NCI-H2029 treated with DMSO at 0.1 percent for 48 hours (cell line): ENCODE results near the gene ZNF394.
A peak's percentile ranks its signal among the peaks of the same experiment; 100 is the strongest.
"Not testable (repeated sequence)": the region's sequence is repeated elsewhere in the genome, so short reads cannot be mapped to it uniquely, and the experiment has no call there.

ENCODE experiments used
- DNase-seq: peaks from one replicate; lab custom pipeline; 2025; lab: John Stamatoyannopoulos, UW

ZNF394 gene

GRCh38 chr7:99499721-99500636 lies at the start of gene ZNF394:
Gene ZNF394, minus strand, starts transcription at chr7:99500281. Its CDS starts 188 bp downstream, at chr7:99500093.
- DNase-seq = peak; percentile 65

GRCh38 chr7:99549545-99549944 lies 49.5 kb upstream of the ZNF394 start:
- not testable (repeated sequence) for DNase-seq

GRCh38 chr7:99545308-99545707 lies 45.2 kb upstream of the ZNF394 start:
- not testable (repeated sequence) for DNase-seq

DNA sequence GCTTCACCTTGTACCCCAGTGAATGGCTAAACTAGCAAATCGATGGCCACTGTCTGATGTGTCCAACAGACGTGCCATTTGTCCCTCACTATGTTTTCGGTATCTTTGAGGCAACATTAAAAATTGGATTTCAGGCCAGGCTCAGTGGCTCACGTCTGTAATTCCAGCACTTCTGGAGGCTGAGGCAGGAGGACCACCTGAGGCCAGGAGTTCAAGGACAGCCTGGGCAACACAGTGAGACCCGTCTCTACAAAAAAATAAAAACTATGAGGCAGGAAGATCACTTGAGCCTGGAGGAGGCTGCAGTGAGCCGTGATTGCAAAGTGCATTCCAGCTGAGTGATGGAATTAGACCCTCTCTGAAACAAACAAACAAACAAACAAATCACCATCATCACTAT lies 43.8 kb upstream of the ZNF394 start:
- DNase-seq = no peak

DNA sequence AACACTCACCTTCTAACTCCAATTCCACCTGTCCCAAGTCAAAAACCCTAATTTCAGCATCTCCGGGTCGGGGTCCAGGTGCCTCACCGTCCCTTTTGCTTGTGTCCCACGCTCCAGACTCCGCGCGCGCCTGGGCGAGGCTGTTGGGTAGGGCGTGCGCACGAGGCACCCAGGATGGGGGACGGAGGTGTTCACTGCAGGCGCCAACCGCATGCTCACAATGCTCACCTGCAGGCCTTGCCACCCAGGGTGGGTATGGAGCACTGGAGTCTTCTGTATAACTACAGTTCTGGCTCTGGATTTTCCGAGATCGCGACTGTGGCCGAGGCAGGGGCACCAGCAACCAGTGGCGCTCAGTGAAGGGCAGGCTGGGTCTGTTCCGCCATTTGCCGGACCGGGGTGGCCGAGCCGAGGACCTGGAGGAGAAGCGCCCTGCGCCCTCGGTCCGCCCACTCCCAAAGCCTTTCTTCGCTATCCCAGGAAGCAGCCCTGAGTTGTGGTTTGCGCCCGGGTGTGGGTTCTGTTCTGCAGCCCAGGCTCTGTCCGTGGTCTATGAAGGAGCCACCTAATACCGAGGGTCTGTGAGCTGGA lies 43.1 kb upstream of the ZNF394 start:
- DNase-seq = no peak

- DNase-seq = no peak
These were observed 41.1 kb upstream of the ZNF394 start for GRCh38 chr7:99541212-99541611.

- no peak for DNase-seq
These were observed 40.5 kb upstream of the ZNF394 start for GRCh38 chr7:99540542-99540941.

GRCh38 chr7:99539213-99539811 lies 39.2 kb upstream of the ZNF394 start:
- DNase-seq = no peak

GRCh38 chr7:99535667-99536066 lies 35.6 kb upstream of the ZNF394 start:
- no peak for DNase-seq

DNA sequence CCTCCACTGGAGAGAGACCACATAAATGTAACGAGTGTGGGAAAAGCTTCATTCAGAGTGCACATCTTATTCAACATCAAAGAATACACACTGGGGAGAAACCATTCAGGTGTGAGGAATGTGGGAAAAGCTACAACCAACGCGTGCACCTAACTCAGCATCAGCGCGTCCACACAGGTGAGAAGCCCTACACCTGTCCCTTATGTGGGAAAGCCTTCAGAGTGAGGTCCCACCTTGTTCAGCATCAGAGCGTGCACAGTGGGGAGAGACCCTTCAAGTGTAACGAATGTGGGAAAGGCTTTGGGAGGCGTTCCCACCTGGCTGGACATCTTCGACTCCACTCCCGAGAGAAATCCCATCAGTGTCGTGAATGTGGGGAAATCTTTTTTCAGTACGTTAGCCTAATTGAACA lies 31.3 kb upstream of the ZNF394 start:
- no peak for DNase-seq

GRCh38 chr7:99525713-99526440 lies 25.8 kb upstream of the ZNF394 start:
- DNase-seq = no peak

DNA sequence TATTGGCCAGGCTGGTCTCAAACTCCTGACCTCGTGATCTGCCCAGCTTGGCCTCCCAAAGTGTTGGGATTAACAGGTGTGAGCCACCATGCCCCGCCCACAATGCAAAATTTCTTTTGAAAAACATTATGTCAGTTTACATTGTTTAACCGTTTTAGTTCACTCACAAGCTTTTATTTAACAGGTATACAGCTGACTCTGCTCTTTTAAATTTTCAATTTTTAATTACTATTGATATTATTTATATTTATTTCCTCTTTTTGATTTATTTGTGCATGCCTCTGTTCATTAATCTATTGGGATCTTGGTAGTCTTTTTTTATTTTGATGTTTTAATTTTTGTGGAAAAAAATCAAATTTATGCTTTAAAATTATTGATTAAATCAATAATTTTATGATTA lies 21.3 kb upstream of the ZNF394 start:
- DNase-seq = no peak

- DNase-seq = no peak
These were observed 14.0 kb upstream of the ZNF394 start for GRCh38 chr7:99514050-99514449.

GRCh38 chr7:99505324-99505662 lies 5.2 kb upstream of the ZNF394 start:
- DNase-seq = no peak

GRCh38 chr7:99504603-99505323 lies 4.7 kb upstream of the ZNF394 start, which contains the start of gene ZKSCAN5:
Gene ZKSCAN5, plus strand, starts transcription at chr7:99504662. Its CDS starts 1,383 bp downstream, at chr7:99506045.
- peak; percentile 89 for DNase-seq

GRCh38 chr7:99504281-99504602 lies 4.2 kb upstream of the ZNF394 start:
- DNase-seq = no peak

DNA sequence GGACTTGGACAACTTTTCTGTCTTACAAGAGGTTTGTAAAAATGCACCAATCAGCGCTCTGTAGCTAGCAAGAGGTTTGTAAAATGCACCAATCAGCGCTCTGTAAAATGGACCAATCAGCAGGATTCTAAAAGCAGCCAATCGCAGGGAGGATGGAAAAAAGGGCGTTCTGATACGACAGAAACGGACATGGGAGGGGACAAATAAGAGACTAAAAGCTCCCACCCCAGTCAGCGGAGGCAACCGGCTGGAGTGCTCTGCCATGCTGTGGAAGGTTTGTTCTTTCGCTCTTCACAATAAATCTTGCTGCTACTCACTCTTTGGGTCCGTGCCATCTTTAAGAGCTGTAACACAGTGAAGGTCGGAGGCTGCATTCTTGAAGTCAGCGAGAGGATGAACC lies 1.2 kb upstream of the ZNF394 start:
- DNase-seq = not testable (repeated sequence)

DNA sequence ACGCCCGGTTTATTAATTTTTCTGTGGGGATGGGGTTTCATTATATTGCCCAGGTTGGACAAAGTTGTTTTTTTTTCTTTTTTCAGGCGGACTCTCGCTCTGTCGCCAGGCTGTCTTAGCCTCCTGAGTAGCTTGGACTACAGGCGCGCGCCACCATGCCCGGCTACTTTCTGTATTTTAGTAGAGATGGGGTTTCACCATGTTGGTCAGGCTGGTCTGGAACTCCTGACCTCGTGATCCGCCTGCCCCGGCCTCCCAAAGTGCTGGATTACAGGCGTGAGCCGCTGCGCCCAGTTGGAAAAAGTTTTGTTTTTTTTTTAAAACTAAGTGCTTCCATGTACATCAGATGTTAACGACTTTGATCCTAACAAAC lies 542 bp upstream of the ZNF394 start:
- no peak for DNase-seq

GRCh38 chr7:99499371-99499720 lies 735 bp downstream of the ZNF394 start:
- DNase-seq = no peak

DNA sequence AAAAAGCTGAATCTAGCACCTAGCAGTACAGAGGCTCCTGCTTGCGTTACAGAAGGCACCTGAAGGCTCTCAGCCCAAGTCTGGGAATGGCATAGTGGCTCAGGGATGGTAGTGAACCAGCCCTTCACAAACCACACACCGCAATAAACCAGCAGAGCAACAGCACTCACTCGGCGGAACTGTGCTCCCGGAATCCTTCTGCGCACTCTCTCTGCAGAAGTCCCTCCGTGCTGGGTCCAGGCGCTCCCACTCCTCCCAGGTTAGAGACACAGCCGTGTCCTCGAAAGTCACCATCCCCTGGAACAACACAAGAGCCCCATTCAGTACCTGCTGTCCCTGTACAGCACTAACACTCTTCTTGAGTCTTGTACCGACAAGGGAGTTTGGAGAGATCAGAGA lies 1.5 kb downstream of the ZNF394 start:
- DNase-seq = no peak

GRCh38 chr7:99497766-99498545 lies 2.1 kb downstream of the ZNF394 start:
- no peak for DNase-seq
